GM20431 (cell line): Measurements from ENCODE around the gene TUBB1.
"Not testable (repeated sequence)": the region's sequence is repeated elsewhere in the genome, so short reads cannot be mapped to it uniquely, and the experiment has no call there.

ENCODE experiments used
- in situ Hi-C: fragments of 300-500 bp; cut with MseI, MboI; formaldehyde crosslinking; loops from one replicate; pipeline ENCODE4 v1.15.0; 2020; ENCODE audit warnings: low sequenced_read_pairs; ENCODE audit not compliant: unreplicated experiment

Gene TUBB1

GRCh38 chr20:59019217-59019616 lies at the start of gene TUBB1:
TUBB1 (plus strand) TSS chr20:59019429; CDS start chr20:59019523, 94 bp downstream.
- in situ Hi-C loops: no loop called here

- in situ Hi-C loops: no loop called here
These were observed 49.8 kb upstream of the TUBB1 start for GRCh38 chr20:58969439-58969838.

DNA sequence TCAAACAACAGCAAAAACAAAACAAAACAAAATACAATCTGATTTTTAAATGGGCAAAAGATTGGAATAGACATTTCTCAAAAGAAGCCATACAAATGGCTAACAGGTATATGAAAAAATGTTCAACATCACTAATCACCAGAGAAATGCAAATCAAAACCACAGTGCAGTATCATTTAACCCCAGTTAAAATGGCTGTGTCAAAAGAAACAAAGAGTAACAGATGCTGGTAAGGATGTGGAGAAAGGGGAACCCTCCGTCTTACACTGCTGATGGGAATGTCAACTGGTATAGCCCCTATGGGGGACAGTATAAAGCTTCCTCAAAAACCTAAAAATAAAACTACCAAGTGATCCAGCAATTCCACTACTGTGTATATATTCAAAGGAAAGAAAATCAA lies 49.1 kb upstream of the TUBB1 start:
- in situ Hi-C loops: no loop called here

DNA sequence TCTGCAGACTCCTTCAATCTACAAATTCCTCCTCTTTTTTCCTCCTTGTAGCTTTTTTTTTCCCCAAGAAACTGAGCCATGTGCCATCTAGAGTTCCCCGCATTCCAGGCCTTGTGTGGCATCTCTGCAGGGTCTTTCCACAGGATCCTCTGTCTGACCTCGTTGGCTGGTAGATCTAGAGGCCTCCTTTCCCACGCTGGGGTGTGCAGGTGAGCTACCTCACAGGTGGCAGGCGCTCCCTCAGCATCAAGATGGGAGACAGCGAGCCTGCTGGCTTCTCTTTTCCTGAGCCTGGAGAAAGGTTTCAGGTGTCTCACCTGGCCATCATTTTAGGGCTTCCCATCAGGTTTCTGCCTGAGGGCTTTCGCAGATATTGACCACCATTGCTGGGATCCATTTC lies 47.8 kb upstream of the TUBB1 start:
- in situ Hi-C loops: no loop called here

GRCh38 chr20:58973179-58973578 lies 46.0 kb upstream of the TUBB1 start:
- in situ Hi-C loops: no loop called here

DNA sequence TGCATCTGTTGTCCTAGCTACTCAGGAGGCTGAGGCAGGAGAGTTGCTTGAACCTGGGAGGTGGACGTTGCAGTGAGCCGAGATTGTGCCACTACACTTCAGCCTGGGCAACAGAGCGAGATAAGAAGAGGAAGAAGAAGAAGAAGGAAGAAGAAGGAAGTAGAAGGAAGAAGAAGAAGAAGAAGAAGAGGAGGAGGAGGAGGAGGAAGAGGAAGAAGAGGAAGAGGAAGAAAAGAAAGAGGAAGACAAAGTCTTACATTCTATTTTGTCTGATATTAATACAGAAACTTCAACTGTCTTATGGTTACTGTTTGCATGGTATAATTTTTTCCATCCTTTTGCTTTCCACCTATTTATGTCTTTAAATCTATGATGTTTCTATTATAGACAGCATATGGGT lies 45.4 kb upstream of the TUBB1 start:
- in situ Hi-C loops: no loop called here

DNA sequence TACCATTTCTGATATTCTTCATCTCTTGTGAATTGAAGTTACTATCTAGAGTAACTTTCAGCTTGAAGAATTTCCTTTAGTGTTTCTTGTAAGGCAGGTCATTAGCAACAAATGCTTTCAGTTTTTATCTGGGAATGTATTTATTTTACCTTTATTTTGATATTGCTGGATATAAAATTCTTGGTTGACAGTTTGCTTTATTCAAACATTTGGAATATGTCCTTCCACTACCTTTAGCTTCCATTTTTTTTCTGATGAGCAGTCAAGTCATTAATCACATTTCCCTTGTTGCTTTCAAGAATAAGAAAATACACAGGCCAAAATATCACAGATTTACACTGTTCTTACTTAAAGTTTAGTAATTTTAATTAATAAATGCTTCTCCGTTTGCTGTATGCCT lies 43.9 kb upstream of the TUBB1 start:
- in situ Hi-C loops: no loop called here

GRCh38 chr20:58976061-58976730 lies 43.0 kb upstream of the TUBB1 start:
- in situ Hi-C loops: no loop called here

GRCh38 chr20:58978351-58979190 lies 40.7 kb upstream of the TUBB1 start:
- in situ Hi-C loops: no loop called here

DNA sequence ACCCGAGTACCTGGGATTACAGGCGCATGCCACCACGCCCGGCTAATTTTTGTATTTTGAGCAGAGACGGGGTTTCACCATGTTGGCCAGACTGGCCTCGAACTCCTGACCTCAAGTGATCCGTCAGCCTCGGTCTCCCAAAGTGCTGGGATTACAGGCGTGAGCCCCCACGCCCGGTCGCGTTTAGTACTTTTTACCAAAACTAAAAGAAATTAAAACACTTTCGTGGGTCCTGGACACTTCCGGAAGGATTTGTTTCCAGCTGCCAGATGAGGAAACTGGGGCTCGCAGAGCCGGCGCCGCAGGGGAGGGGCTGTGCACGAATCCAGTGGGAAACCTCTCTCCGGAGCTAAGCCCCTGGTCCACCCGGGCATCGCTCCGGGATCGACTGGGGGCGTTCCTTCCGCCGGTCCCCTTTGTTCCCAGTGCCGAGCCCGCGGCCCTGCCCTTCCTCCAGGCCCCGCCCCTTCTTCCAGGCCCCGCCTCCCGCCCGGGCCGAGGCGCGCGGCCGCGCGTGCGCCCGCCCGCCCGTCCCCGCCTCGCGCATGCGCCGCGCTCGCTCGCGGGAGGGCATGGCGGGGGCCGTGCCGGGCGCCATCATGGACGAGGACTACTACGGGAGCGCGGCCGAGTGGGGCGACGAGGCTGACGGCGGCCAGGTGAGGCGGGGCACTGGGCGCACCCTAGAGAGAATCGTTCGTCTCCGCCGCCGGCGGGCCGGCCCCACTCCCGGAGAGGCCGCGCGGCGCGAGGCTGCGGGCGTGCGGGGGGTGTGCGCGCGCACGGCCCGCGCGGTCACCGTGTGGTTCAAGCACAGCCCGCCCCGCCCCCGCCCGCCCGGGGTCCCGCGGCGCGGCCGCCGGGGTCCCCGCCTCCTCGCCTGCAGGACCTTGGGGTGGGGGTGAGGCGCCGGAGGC lies 38.3 kb upstream of the TUBB1 start, which contains the start of gene NELFCD:
Gene NELFCD, plus strand, starts transcription at position 546 of the 917 bp plus-strand sequence. Its CDS starts 54 bp downstream, at position 600.
- in situ Hi-C loops: no loop called here

DNA sequence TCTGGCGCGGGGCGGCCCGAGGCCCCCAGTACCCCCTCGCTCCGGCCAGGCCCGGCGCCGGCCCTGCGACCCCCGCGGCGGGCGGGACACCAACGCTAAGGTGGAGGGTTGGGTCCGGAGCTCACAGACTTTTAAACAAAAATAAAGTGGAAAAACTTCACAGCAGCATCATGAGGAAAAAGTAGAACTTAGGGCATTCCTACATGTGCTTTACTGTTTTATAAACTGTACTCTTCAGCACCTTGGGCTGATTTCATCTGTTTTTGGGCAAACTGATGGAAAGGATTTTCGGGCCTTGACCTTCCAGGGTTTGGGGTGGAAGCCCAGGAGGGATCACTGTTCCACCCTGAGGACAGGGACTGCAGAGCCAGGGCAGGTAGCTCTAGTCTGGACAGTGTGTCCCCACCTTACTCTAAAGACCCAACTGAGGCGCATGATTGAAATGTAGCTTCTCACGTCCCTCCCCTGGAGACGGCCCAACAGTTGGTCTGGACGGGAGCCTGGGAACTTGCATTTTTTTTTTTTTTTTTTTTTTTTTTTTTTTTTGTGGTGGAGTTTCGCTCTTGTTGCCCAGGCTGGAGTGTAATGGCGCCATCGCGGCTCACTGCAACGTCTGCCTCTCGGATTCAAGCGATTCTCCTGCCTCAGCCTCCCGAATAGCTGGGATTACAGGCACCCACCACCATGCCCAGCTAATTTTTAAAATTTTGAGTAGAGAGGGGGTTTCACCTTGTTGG lies 37.4 kb upstream of the TUBB1 start:
- in situ Hi-C loops: no loop called here

- in situ Hi-C loops: no loop called here
These were observed 36.7 kb upstream of the TUBB1 start for GRCh38 chr20:58982406-58983114.

- in situ Hi-C loops: not testable (repeated sequence)
These were observed 36.1 kb upstream of the TUBB1 start for GRCh38 chr20:58983115-58983468.

DNA sequence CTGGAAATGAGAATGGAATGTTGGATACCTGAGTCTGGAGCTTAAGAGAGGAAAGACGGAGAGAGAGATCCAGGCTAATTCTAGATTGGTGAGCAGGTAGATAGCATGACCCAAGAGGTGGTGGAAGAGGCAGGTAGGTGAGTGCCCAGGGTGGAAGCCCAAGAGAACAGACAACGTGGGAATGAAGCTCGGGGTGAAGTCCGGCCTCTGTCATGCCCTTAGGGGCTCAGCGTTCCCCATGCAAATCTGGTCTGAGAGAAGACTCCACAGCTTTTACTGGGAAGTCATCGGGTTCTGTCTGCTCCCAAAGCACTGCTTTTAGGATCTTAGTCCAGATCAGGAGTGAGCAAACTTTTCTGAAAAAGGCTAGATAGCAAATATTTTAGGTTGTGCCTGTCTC lies 34.5 kb upstream of the TUBB1 start:
- in situ Hi-C loops: no loop called here

- in situ Hi-C loops: no loop called here
These were observed 33.6 kb upstream of the TUBB1 start for GRCh38 chr20:58985656-58986055.

- in situ Hi-C loops: no loop called here
These were observed 32.8 kb upstream of the TUBB1 start for GRCh38 chr20:58986286-58986967.

- in situ Hi-C loops: no loop called here
These were observed 32.2 kb upstream of the TUBB1 start for GRCh38 chr20:58986968-58987517.

- in situ Hi-C loops: no loop called here
These were observed 31.3 kb upstream of the TUBB1 start for GRCh38 chr20:58987790-58988564.
